Uterus (tissue), 4 donors: ENCODE measurements around the gene CMTM1. TPM values are rescaled to one million over a fixed set of nuclear protein-coding genes. Genes with fewer than 3 reads are reported as not detected.

Source experiments
- DNase-seq, 2 donors: peaks; one replicate each; pipeline ENCODE4 v3.0.0-alpha.2; 2019 to 2020
- H3K27ac ChIP-seq, 2 donors: fragments of 200-600 bp; sonication (generic); 1 replicate in 1 of 2; 2 replicates in 1 of 2; pipeline ENCODE4 v1.5.1; 2016 to 2018
- H3K27me3 ChIP-seq, 2 donors: fragments of 200-600 bp; sonication (generic); one replicate each; pipeline ENCODE4 v1.5.1; 2018 to 2019; ENCODE audit warnings: control low read depth in 1 of 2
- H3K36me3 ChIP-seq, 2 donors: fragments of 200-600 bp; sonication (generic); one replicate each; pipeline ENCODE4 v1.5.1; 2019; ENCODE audit warnings: control low read depth in 1 of 2
- H3K4me1 ChIP-seq, 2 donors: fragments of 200-600 bp; sonication (generic); one replicate each; pipeline ENCODE4 v1.5.1; 2018 to 2019; ENCODE audit warnings: control low read depth in 1 of 2
- H3K4me3 ChIP-seq, 2 donors: fragments of 200-600 bp; sonication (generic); 1 replicate in 1 of 2; 2 replicates in 1 of 2; pipeline ENCODE4 v1.5.1; 2018 to 2019; ENCODE audit warnings: mild to moderate bottlenecking in 1 of 2
- H3K9me3 ChIP-seq, 2 donors: fragments of 200-600 bp; sonication (generic); one replicate each; pipeline ENCODE4 v1.5.1; 2019; ENCODE audit warnings: control low read depth in 1 of 2
- POLR2A ChIP-seq, 2 donors: fragments of 450-650 bp; IDR thresholded peaks; one replicate each; pipeline ENCODE4 v1.6.1; 2016; ENCODE audit warnings: antibody characterized with exemption in 2 of 2, mild to moderate bottlenecking in 1 of 2, moderate library complexity in 1 of 2
- intact Hi-C: fragments of 100-400 bp; cut with DNase I; formaldehyde crosslinking; loops from one replicate; pipeline ENCODE4 v1.15.1; 2023; ENCODE audit warnings: low total_unique reads
- total RNA-seq, 4 donors: library from RNA; depleted of rRNA in 3 of 4; stranded (reverse); fragments of >200 nt in 3 of 4; gene quantifications; one replicate each; pipeline versions ENCODE4 v1.1.0 to v1.2.4, GENCODE V29; 2014 to 2023
- TF ChIP-seq, protein P1 (sequence below), 4 experiments: fragments of 200-600 bp in 2 of 4; fragments of 450-650 bp in 2 of 4; sonication (generic) in 2 of 4; IDR thresholded peaks; one replicate each; pipeline ENCODE4 v1.5.1; 2016 to 2019; ENCODE audit warnings: antibody characterized with exemption in 4 of 4, mild to moderate bottlenecking in 2 of 4, moderate library complexity in 1 of 4
- donor health status: DM: yes; HTN: yes; CAD: no.

CMTM1 gene
- total RNA-seq, 4 donors from 2014 or later = 5.0 to 5.3 TPM; not detected in 2

DNA sequence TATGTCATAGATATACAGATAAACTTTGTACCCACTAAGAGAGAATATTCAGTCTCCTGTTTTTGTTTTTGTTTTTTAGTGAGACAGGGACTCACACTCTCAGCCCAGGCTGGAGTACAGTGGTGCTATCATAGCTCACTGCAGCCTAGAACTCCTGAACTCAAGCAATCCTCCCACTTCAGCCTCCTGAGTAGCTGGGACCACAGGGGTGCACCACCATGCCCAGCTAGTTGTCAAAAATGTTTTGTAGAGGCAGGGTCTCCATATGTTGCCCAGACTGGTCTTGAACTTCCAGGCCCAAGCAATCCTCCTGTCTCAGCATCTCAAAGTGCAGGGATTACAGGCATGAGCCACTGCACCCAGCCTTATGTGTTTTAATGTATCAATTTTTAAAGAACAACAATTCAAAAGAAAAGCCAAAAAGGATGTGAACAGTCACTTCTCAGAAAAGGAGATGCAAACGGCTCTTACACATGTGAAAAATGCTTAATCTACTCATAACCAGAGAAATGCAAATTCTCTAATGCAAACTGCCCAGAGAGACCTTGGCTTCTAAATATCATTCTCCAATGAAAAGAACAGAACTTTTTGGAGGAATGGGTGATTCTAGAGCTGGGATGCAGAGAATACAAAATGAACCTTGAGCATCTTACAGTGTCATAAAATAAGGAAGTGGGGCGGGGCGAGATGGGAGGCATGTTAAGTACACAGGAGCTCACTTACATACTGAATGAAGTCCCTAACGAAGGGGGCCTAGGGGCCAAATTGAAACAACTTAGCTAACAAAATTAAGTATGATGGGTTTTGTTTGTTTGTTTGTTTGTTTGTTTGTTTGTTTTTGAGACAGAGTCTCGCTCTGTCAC lies 31.0 kb downstream of the CMTM1 start:
- intact Hi-C loops = no loop called here
- Histone ChIP-seq H3K27me3 (no peaks in the 10 kb centered on the region), H3K4me1 (no peaks in the 10 kb centered on the region), H3K27ac (no peak overlapping the region), H3K36me3 (no peaks in the 10 kb centered on the region), H3K4me3 (no peak overlapping the region), H3K9me3 (no peaks in the 10 kb centered on the region)
- TF ChIP-seq POLR2A (IDR thresholded peaks at IDR 0.05) = no peak
- TF ChIP-seq, protein P1, sequence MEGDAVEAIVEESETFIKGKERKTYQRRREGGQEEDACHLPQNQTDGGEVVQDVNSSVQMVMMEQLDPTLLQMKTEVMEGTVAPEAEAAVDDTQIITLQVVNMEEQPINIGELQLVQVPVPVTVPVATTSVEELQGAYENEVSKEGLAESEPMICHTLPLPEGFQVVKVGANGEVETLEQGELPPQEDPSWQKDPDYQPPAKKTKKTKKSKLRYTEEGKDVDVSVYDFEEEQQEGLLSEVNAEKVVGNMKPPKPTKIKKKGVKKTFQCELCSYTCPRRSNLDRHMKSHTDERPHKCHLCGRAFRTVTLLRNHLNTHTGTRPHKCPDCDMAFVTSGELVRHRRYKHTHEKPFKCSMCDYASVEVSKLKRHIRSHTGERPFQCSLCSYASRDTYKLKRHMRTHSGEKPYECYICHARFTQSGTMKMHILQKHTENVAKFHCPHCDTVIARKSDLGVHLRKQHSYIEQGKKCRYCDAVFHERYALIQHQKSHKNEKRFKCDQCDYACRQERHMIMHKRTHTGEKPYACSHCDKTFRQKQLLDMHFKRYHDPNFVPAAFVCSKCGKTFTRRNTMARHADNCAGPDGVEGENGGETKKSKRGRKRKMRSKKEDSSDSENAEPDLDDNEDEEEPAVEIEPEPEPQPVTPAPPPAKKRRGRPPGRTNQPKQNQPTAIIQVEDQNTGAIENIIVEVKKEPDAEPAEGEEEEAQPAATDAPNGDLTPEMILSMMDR (IDR thresholded peaks at IDR 0.05) = no peak
- DNase-seq = no peak

DNA sequence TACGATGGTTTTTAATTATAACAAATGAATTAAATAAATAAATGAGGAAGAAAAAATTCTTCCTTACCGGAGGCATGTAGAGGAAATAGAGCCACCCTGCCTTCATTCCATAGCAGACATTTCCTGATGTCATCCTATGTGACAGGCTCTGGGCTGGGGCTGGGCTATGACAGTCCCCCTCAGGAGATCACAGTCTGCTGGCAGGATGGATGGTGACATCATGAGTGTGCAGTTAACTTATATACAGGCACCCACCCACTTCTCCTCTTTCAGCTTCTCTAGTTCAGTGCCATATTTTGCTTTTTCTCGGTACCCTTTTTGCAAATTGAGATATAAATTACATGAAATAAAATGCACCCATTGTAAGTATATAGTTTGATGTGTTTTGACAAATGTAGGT lies 31.9 kb downstream of the CMTM1 start:
- DNase-seq = no peak
- TF ChIP-seq POLR2A (IDR thresholded peaks at IDR 0.05) = no peak
- TF ChIP-seq, protein P1 (IDR thresholded peaks at IDR 0.05) = no peak
- Histone ChIP-seq H3K4me3 (no peak overlapping the region), H3K27me3 (no peaks in the 10 kb centered on the region), H3K9me3 (no peaks in the 10 kb centered on the region), H3K4me1 (no peaks in the 10 kb centered on the region), H3K27ac (no peak overlapping the region), H3K36me3 (no peaks in the 10 kb centered on the region)
- intact Hi-C loops = no loop called here

DNA sequence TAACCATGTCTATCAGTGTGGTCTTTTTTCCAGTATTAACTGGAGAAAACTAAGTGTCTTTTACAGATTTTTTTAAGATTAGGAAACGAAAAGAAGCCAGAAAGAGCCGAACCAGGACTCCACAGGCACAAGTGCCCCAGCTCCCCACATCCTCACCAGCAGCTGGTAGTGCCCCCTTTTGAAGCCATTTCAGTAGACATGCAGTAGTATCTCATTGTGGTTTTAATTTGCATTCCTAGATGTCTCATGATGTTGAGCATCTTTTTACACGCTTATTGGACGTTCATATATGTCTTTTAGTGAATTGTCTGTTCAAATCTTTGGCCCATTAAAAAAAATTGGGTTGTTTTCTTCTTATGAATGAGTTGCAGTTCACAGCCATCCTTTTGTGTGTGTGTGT lies 33.5 kb downstream of the CMTM1 start:
- DNase-seq = no peak
- intact Hi-C loops = loop anchor here (10.0 kb wide), 1 partner anchor 195 kb away; no protein-coding TSS in a partner anchor
- no peaks in the 10 kb centered on the region for H3K9me3 ChIP-seq

DNA sequence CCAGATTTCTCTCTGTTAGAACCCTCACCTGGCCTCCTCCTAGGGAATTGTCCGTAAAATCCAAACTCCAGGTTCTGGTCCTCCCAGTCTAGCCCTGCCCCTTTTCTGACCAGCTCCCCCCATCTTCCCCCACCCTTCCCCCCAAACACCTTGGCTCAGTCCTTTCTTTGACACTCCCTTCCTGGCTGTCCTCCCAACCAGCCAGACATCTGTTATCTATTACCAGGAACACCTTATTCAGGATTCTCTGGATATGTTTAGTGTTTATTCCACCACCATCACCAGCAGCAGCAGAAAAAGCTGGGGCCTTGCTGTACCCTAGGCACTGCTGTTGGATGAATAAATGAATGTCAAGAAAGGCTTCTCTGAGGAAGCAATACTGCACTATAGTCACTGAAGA lies 34.2 kb downstream of the CMTM1 start:
- Histone ChIP-seq H3K4me3 (no peak overlapping the region), H3K9me3 (no peaks in the 10 kb centered on the region), H3K4me1 (no peaks in the 10 kb centered on the region), H3K27ac (no peak overlapping the region), H3K36me3 (no peaks in the 10 kb centered on the region), H3K27me3 (no peaks in the 10 kb centered on the region)
- no peak for TF ChIP-seq POLR2A (IDR thresholded peaks at IDR 0.05)
- TF ChIP-seq, protein P1 (IDR thresholded peaks at IDR 0.05) = no peak
- no peak for DNase-seq
- intact Hi-C loops = loop anchor here (10.0 kb wide), 1 partner anchor 196 kb away; no protein-coding TSS in a partner anchor

More for the DNA sequence above, 33.5 kb downstream of the CMTM1 start:
- Histone ChIP-seq H3K27me3 (no peaks in the 10 kb centered on the region), H3K4me1 (no peaks in the 10 kb centered on the region), H3K4me3 (no peak overlapping the region), H3K27ac (no peak overlapping the region), H3K36me3 (no peaks in the 10 kb centered on the region)
- no peak for TF ChIP-seq POLR2A (IDR thresholded peaks at IDR 0.05)
- TF ChIP-seq, protein P1 (IDR thresholded peaks at IDR 0.05) = no peak

DNA sequence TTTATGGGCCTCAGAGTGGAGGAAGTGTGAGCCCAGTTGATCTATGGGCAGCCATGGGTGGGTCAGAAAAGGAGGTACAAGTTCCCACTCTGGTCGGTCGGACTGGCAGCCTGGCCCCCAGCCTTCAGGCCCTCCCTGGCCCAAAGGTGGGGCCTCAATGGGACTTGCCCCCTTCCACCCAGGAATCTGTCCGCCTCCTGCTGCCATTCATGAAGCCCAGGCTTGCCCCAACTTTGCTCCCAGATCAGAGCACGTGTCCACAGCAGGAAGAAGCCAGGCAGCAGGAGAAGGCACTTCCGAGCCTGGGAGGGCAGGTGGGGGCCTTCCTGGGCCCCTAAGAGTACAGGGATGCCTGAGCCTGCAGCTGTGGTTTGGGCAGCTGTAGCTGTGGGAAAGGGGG lies 35.2 kb downstream of the CMTM1 start:
- intact Hi-C loops = loop anchor here (10.0 kb wide), 1 partner anchor 197 kb away; no protein-coding TSS in a partner anchor
- no peak for TF ChIP-seq POLR2A (IDR thresholded peaks at IDR 0.05)
- TF ChIP-seq, protein P1 (IDR thresholded peaks at IDR 0.05) = no peak
- no peak overlapping the region for H3K27ac ChIP-seq
- no peaks in the 10 kb centered on the region for H3K4me1 ChIP-seq
- no peak for DNase-seq
- H3K4me3 ChIP-seq = no peak overlapping the region
- no peaks in the 10 kb centered on the region for H3K27me3 ChIP-seq
- no peaks in the 10 kb centered on the region for H3K9me3 ChIP-seq
- no peaks in the 10 kb centered on the region for H3K36me3 ChIP-seq
